Transverse colon (tissue), 4 donors: ENCODE data around the gene ZBTB43. TPM values are rescaled to one million over a fixed set of nuclear protein-coding genes. Genes with fewer than 3 reads are reported as not detected.
"Not testable (repeated sequence)": the region's sequence is repeated elsewhere in the genome, so short reads cannot be mapped to it uniquely, and the experiment has no call there.

Experiments used
- DNase-seq: peaks from one replicate; pipeline ENCODE4 v3.0.0-alpha.2; 2019
- H3K27ac ChIP-seq, 4 donors: fragments of 200-600 bp; sonication (generic); 2 replicates each; pipeline ENCODE4 v1.5.1; 2016 to 2018; ENCODE audit warnings: inconsistent platforms in 4 of 4
- H3K27me3 ChIP-seq: fragments of 200-600 bp; sonication (generic); 2 replicates; pipeline ENCODE4 v1.5.1; 2017; ENCODE audit warnings: inconsistent platforms
- H3K36me3 ChIP-seq, 4 donors: fragments of 200-600 bp; sonication (generic); 2 replicates each; pipeline ENCODE4 v1.5.1; 2017 to 2019; ENCODE audit warnings: inconsistent platforms in 4 of 4
- H3K4me1 ChIP-seq, 4 donors: fragments of 200-600 bp; sonication (generic); 2 replicates each; pipeline ENCODE4 v1.5.1; 2017 to 2020; ENCODE audit warnings: inconsistent platforms in 4 of 4
- H3K4me3 ChIP-seq, 4 donors: fragments of 200-600 bp; sonication (generic); 1 replicate in 1 of 4; 2 replicates in 3 of 4; pipeline versions ENCODE4 v1.5.1 to v1.6.1; 2017 to 2019; ENCODE audit warnings: inconsistent platforms in 4 of 4
- H3K9me3 ChIP-seq, 2 donors: fragments of 200-600 bp; sonication (generic); 2 replicates each; pipeline ENCODE4 v1.5.1; 2017 to 2019; ENCODE audit warnings: inconsistent platforms in 2 of 2
- CTCF ChIP-seq, 5 experiments: fragments of 200-600 bp in 3 of 5; fragments of 450-650 bp in 2 of 5; sonication (generic) in 3 of 5; IDR thresholded peaks; 1 replicate in 2 of 5; 2 replicates in 3 of 5; pipeline ENCODE4 v1.5.1; 2016 to 2017; ENCODE audit warnings: antibody characterized with exemption in 5 of 5, inconsistent platforms in 3 of 5, mild to moderate bottlenecking in 2 of 5, moderate library complexity in 1 of 5
- EP300 ChIP-seq: sonication (generic); formaldehyde crosslinking; IDR thresholded peaks from one replicate; pipeline ENCODE4 v1.6.1; 2017; ENCODE audit warnings: antibody characterized with exemption, low read depth
- POLR2A ChIP-seq: fragments of 450-650 bp; IDR thresholded peaks from one replicate; pipeline ENCODE4 v1.6.1; 2016; ENCODE audit warnings: antibody characterized with exemption, mild to moderate bottlenecking, moderate library complexity
- POLR2AphosphoS5 ChIP-seq, 3 donors: sonication (generic); formaldehyde crosslinking; IDR thresholded peaks; one replicate each; pipeline ENCODE4 v1.6.1; 2016; ENCODE audit warnings: antibody characterized with exemption in 3 of 3
- WGBS, 2 donors: methylation state at CpG; one replicate each; pipeline ENCODE4 v1.1.5; 2018; ENCODE audit warnings: low coverage in 1 of 2; 5-methylcytosine and 5-hydroxymethylcytosine counted together
- in situ Hi-C, 4 donors: fragments of 200-750 bp; cut with MboI; loops; one replicate each; pipeline versions ENCODE4 v1.15.0 to v1.15.1; 2017; ENCODE audit warnings: low sequenced_read_pairs in 3 of 4, low pct_ligation_motif_present in 1 of 4, low pct_unique_long_range_greater_than_20kb in 1 of 4
- intact Hi-C: fragments of 100-400 bp; cut with DNase I; formaldehyde crosslinking; loops from one replicate; pipeline ENCODE4 v1.15.1; 2023; ENCODE audit warnings: low total_unique reads
- total RNA-seq, 4 donors: library from RNA; depleted of rRNA; stranded (reverse); fragments of >200 nt; gene quantifications; one replicate each; pipeline ENCODE4 v1.1.0, GENCODE V29; 2016

ZBTB43 gene
- total RNA-seq, 4 donors from 2014 or later, result 5.0 to 19.5 (median 16.6) TPM

- WGBS, 2 donors, result 39 to 50% methylated on average over 2 of the region's 2 CpGs
- no peak for DNase-seq
- peaks cover 0 to 8% (median 0%) of the 10 kb centered on the region in 4 donors for H3K36me3 ChIP-seq
- intact Hi-C loops (no loop called here), in situ Hi-C loops (no loop called here)
- TF ChIP-seq POLR2A (no peak), POLR2AphosphoS5 (IDR thresholded peaks at IDR 0.05) (no peak), EP300 (no peak), CTCF (IDR thresholded peaks at IDR 0.05) (no peak)
- H3K9me3 ChIP-seq, result no peaks in the 10 kb centered on the region
- H3K27me3 ChIP-seq, result no peaks in the 10 kb centered on the region
- H3K27ac ChIP-seq, result peak overlapping the region; percentile 90 to 97 (median 94)
- H3K4me3 ChIP-seq, result peak overlapping the region in 3 of 4 donors; percentile 84 to 97 (median 90)
- peaks cover 9 to 27% (median 24%) of the 10 kb centered on the region in 4 donors for H3K4me1 ChIP-seq
Observed at GRCh38 chr9:126806336-126806735, 1.5 kb downstream of the ZBTB43 start.

- intact Hi-C loops, result no loop called here
- Histone ChIP-seq H3K9me3 (no peaks in the 10 kb centered on the region), H3K27me3 (no peaks in the 10 kb centered on the region), H3K4me1 (peaks cover 9 to 27% (median 24%) of the 10 kb centered on the region in 4 donors), H3K4me3 (no peak overlapping the region), H3K27ac (no peak overlapping the region), H3K36me3 (peaks cover 0 to 18% (median 6%) of the 10 kb centered on the region in 4 donors)
- in situ Hi-C loops, result no loop called here
- no peak for TF ChIP-seq CTCF (IDR thresholded peaks at IDR 0.05)
- no peak for TF ChIP-seq POLR2A
- no peak for TF ChIP-seq EP300
- no peak for TF ChIP-seq POLR2AphosphoS5 (IDR thresholded peaks at IDR 0.05)
- 77 to 84% methylated on average over 3 of the region's 3 CpGs for WGBS, 2 donors
- DNase-seq, result no peak
Observed at GRCh38 chr9:126809068-126809467, 4.2 kb downstream of the ZBTB43 start.

- H3K4me3 ChIP-seq, intact Hi-C loops, H3K27me3 ChIP-seq, H3K9me3 ChIP-seq, H3K27ac ChIP-seq, DNase-seq, in situ Hi-C loops: not testable (repeated sequence)
- H3K36me3 ChIP-seq, result peaks cover 0 to 24% (median 10%) of the 10 kb centered on the region in 4 donors
- WGBS, 2 donors, result 93 to 96% methylated on average over 6 to 12 of the region's 12 CpGs
- H3K4me1 ChIP-seq, result peaks cover 9 to 25% (median 23%) of the 10 kb centered on the region in 4 donors
Observed at GRCh38 chr9:126810221-126810620, 5.4 kb downstream of the ZBTB43 start.

- 96 to 99% methylated on average over 6 to 11 of the region's 11 CpGs for WGBS, 2 donors
- Histone ChIP-seq H3K4me1 (no peaks in the 10 kb centered on the region), H3K27me3 (no peaks in the 10 kb centered on the region), H3K4me3 (no peak overlapping the region), H3K36me3 (peaks cover 0 to 33% (median 18%) of the 10 kb centered on the region in 4 donors), H3K9me3 (peaks cover 10 to 12% of the 10 kb centered on the region in 2 donors), H3K27ac (no peak overlapping the region)
- in situ Hi-C loops, result no loop called here
- intact Hi-C loops, result no loop called here
- DNase-seq, result no peak
- no peak for TF ChIP-seq POLR2AphosphoS5 (IDR thresholded peaks at IDR 0.05)
- no peak for TF ChIP-seq EP300
- no peak for TF ChIP-seq CTCF (IDR thresholded peaks at IDR 0.05)
- TF ChIP-seq POLR2A, result no peak
Observed at GRCh38 chr9:126813072-126813471, 8.2 kb downstream of the ZBTB43 start.

GRCh38 chr9:126814091-126814490, 9.3 kb downstream of the ZBTB43 start:
- intact Hi-C loops, result no loop called here
- Histone ChIP-seq H3K4me3 (no peak overlapping the region), H3K4me1 (no peaks in the 10 kb centered on the region), H3K27ac (no peak overlapping the region), H3K9me3 (peaks cover 17 to 22% of the 10 kb centered on the region in 2 donors), H3K27me3 (no peaks in the 10 kb centered on the region), H3K36me3 (peaks cover 0 to 41% (median 19%) of the 10 kb centered on the region in 4 donors)
- TF ChIP-seq POLR2AphosphoS5 (IDR thresholded peaks at IDR 0.05) (no peak), CTCF (IDR thresholded peaks at IDR 0.05) (no peak), EP300 (no peak), POLR2A (no peak)
- DNase-seq, result no peak
- in situ Hi-C loops, result no loop called here

- Histone ChIP-seq H3K9me3 (peaks cover 20 to 26% of the 10 kb centered on the region in 2 donors), H3K36me3 (peaks cover 0 to 54% (median 18%) of the 10 kb centered on the region in 4 donors)
- WGBS, 2 donors, result 97% methylated on average over 7 of the region's 7 CpGs; no CpG with 5 or more reads in 1 of the 2 donors
- H3K27me3 ChIP-seq, H3K4me1 ChIP-seq, in situ Hi-C loops, H3K4me3 ChIP-seq, intact Hi-C loops, H3K27ac ChIP-seq, DNase-seq: not testable (repeated sequence)
Observed at GRCh38 chr9:126817615-126818014, 12.8 kb downstream of the ZBTB43 start.
